HFFc6 (cell line): ENCODE data around the gene DPYSL4. TPM values are rescaled to one million over a fixed set of nuclear protein-coding genes. Genes with fewer than 3 reads are reported as not detected.

Experiments used
- DNase-seq: peaks from one replicate; pipeline ENCODE4 v3.0.0-alpha.2; 2018
- H3K27ac Mint-ChIP-seq: 2 replicates; pipeline ENCODE4 v1.8.0; 2020; ENCODE audit warnings: mild to moderate bottlenecking, mixed read lengths
- H3K27me3 Mint-ChIP-seq: 2 replicates; pipeline ENCODE4 v1.8.0; 2021; ENCODE audit warnings: mild to moderate bottlenecking, moderate library complexity, mixed read lengths; ENCODE audit not compliant: insufficient read depth
- H3K36me3 Mint-ChIP-seq: 2 replicates; pipeline ENCODE4 v1.8.0; 2021; ENCODE audit warnings: low read depth, mixed read lengths
- H3K4me1 Mint-ChIP-seq: 2 replicates; pipeline ENCODE4 v1.8.0; 2020; ENCODE audit warnings: low read depth, mixed read lengths
- H3K4me3 Mint-ChIP-seq: 2 replicates; pipeline ENCODE4 v1.8.0; 2020; ENCODE audit warnings: mild to moderate bottlenecking, moderate library complexity, mixed read lengths
- H3K9me3 Mint-ChIP-seq: 2 replicates; pipeline ENCODE4 v1.8.0; 2020; ENCODE audit warnings: mild to moderate bottlenecking, mixed read lengths
- CTCF ChIP-seq: fragments of 200-600 bp; sonication (generic); IDR thresholded peaks from 2 replicates; pipeline ENCODE4 v1.5.0; 2021; ENCODE audit warnings: antibody characterized with exemption, mild to moderate bottlenecking
- total RNA-seq, 6 experiments: library from RNA; stranded (reverse); fragmentation: NEBNext Ultra II Directional; extraction: Animal tissue kit (Norgen Biotek cat#: 25700); gene quantifications; 2 replicates in 1 of 6; 3 replicates in 5 of 6; pipeline ENCODE4 v1.2.3, GENCODE V29; 2021

Gene DPYSL4
- total RNA-seq, 6 experiments from 2014 or later = 0.13 to 2.4 (median 0.34) TPM

- Mint-ChIP-seq H3K27ac (no peak overlapping the region), H3K36me3 (no peaks in the 10 kb centered on the region)
- DNase-seq = no peak
These were observed 51.8 kb downstream of the DPYSL4 start for GRCh38 chr10:132238371-132239125.

DNA sequence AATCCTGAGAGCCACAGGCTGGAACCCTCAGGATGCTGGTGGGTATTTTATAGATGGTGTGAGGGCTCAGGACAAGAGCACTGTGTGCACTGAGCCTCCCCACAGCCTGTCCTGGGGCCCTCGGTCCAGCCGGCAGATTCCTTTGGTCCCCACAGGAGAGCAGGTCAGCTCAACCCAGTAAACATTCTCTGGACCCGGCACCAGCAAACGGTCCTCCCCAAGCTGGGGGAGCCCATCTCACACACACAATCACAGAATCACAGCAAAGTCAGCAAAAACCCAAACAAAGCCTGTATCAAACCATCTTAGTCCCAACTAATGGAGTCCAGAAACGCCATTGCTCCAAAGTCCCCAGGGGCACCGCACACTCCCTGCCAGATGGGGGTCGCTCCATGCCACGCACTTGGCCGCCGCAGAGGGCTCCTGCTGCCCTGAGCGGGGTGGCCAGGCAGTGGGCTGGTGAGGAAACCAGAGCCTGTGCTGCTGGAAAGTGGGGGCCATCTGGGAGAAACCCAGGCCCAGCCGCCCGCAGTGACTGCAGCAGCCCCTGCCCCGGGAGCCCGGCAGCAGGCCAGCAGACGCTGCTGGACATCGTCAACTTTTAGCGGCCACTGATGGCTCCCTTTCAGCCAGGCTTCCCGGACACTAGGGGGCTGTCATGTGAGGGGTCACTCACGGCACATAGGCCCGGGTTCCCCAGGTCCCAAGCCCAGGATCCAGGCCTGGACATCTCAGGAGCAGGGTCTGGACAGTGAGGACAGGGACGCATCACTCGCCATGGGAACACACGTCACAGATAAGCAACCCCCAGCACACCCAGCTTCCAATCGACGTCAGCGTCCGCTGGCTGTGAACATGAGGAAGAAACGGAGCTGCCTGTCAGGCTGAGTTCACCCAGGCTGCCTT, 52.6 kb downstream of the DPYSL4 start:
- Mint-ChIP-seq H3K27ac (no peak overlapping the region), H3K9me3 (no peaks in the 10 kb centered on the region), H3K4me3 (no peak overlapping the region), H3K36me3 (no peaks in the 10 kb centered on the region), H3K4me1 (no peaks in the 10 kb centered on the region), H3K27me3 (peaks cover 21% of the 10 kb centered on the region)
- TF ChIP-seq CTCF = 0 out of 2 replicates have a peak, but pooled peaks have one; percentile 17
- no peak for DNase-seq

More at GRCh38 chr10:132238371-132239125, 51.8 kb downstream of the DPYSL4 start:
- no peak for TF ChIP-seq CTCF
- Mint-ChIP-seq H3K4me1 (no peaks in the 10 kb centered on the region), H3K9me3 (no peaks in the 10 kb centered on the region), H3K27me3 (peaks cover 21% of the 10 kb centered on the region), H3K4me3 (no peak overlapping the region)

GRCh38 chr10:132240156-132240555, 53.4 kb downstream of the DPYSL4 start:
- Mint-ChIP-seq H3K9me3 (no peaks in the 10 kb centered on the region), H3K4me3 (no peak overlapping the region), H3K4me1 (no peaks in the 10 kb centered on the region), H3K36me3 (no peaks in the 10 kb centered on the region), H3K27me3 (peaks cover 23% of the 10 kb centered on the region), H3K27ac (no peak overlapping the region)
- no peak for TF ChIP-seq CTCF
- DNase-seq = no peak

GRCh38 chr10:132240581-132240980, 53.8 kb downstream of the DPYSL4 start:
- TF ChIP-seq CTCF = no peak
- H3K9me3 Mint-ChIP-seq = no peaks in the 10 kb centered on the region
- no peak overlapping the region for H3K27ac Mint-ChIP-seq
- no peak overlapping the region for H3K4me3 Mint-ChIP-seq
- no peaks in the 10 kb centered on the region for H3K4me1 Mint-ChIP-seq
- peaks cover 23% of the 10 kb centered on the region for H3K27me3 Mint-ChIP-seq
- no peak for DNase-seq
- no peaks in the 10 kb centered on the region for H3K36me3 Mint-ChIP-seq

- H3K9me3 Mint-ChIP-seq = no peaks in the 10 kb centered on the region
- TF ChIP-seq CTCF = no peak
These were observed 54.3 kb downstream of the DPYSL4 start for GRCh38 chr10:132241086-132241485.

More at GRCh38 chr10:132241086-132241485, 54.3 kb downstream of the DPYSL4 start:
- H3K4me3 Mint-ChIP-seq = no peak overlapping the region
- H3K27ac Mint-ChIP-seq = no peak overlapping the region
- DNase-seq = no peak
- no peaks in the 10 kb centered on the region for H3K4me1 Mint-ChIP-seq
- H3K27me3 Mint-ChIP-seq = peaks cover 23% of the 10 kb centered on the region
- no peaks in the 10 kb centered on the region for H3K36me3 Mint-ChIP-seq
